A549 (cell line): ENCODE results near the gene TNIK. TPM values are rescaled to one million over a fixed set of nuclear protein-coding genes. Genes with fewer than 3 reads are reported as not detected.
A peak's percentile ranks its signal among the peaks of the same experiment; 100 is the strongest.

Experiments used
- ATAC-seq, 2 experiments: fragments of 200-7000 bp in 1 of 2; fragments of >200 bp in 1 of 2; cut with Nextera tagmentation in 1 of 2; cut with Tn5 transposase in 1 of 2; 3 replicates each; pipeline versions ENCODE4 v1.8.0 to v1.9.1; 2018 to 2020; ENCODE audit warnings: mild to moderate bottlenecking in 1 of 2, moderate library complexity in 1 of 2
- CTCF ChIA-PET: fragments of 300-600 bp; sonication (Branson Sonifier 250); formaldehyde crosslinking; extraction: SDS; loops from one replicate; lab custom pipeline; 2021; ENCODE audit warnings: antibody characterized with exemption, inconsistent platforms; lab: Yijun Ruan, JAX
- POLR2A ChIA-PET: fragments of 350-600 bp; formaldehyde crosslinking; extraction: SDS; loops from one replicate; lab custom pipeline; 2021; ENCODE audit warnings: antibody characterized with exemption, inconsistent platforms; lab: Yijun Ruan, JAX
- DNase-seq, 2 experiments: peaks; one replicate each; pipeline versions ENCODE4 v3.0.0 to v3.0.0-alpha.2; 2011 to 2016; ENCODE audit warnings: low read depth in 1 of 2, low spot score in 1 of 2
- FAIRE-seq: peaks from 2 replicates; lab custom pipeline; 2011; peaks lifted over from hg19 to GRCh38; lab: Jason Lieb, UNC
- H3K27ac ChIP-seq, 2 experiments: fragments of >200 bp; sonication (Bioruptor Twin); formaldehyde crosslinking; 3 replicates each; pipeline ENCODE4 v1.5.1; 2016 to 2017
- H3K4me1 ChIP-seq: fragments of >200 bp; sonication (Bioruptor Twin); formaldehyde crosslinking; 3 replicates; pipeline ENCODE4 v1.6.1; 2016
- H3K4me2 ChIP-seq: fragments of >200 bp; sonication (Bioruptor Twin); formaldehyde crosslinking; 3 replicates; pipeline ENCODE4 v1.6.1; 2016
- H3K4me3 ChIP-seq: fragments of >200 bp; sonication (Bioruptor Twin); formaldehyde crosslinking; 3 replicates; pipeline ENCODE4 v1.5.1; 2016
- H3K9me3 ChIP-seq: fragments of >200 bp; sonication (Bioruptor Twin); formaldehyde crosslinking; 3 replicates; pipeline ENCODE4 v1.6.1; 2016
- BHLHE40 ChIP-seq: IDR thresholded peaks from 2 replicates; pipeline ENCODE4 v1.6.1; 2012; ENCODE audit warnings: low read depth, low read length, inconsistent platforms
- CHD4 ChIP-seq: fragments of 200-600 bp; sonication (generic); IDR thresholded peaks from 2 replicates; pipeline ENCODE4 v1.6.1; 2016; ENCODE audit warnings: antibody characterized with exemption, mild to moderate bottlenecking, borderline replicate concordance
- EHF ChIP-seq: fragments of 250-450 bp; sonication (Bioruptor Pico); IDR thresholded peaks from 2 replicates; pipeline ENCODE4 v1.5.0; 2020; ENCODE audit warnings: mild to moderate bottlenecking
- EHMT2 ChIP-seq: fragments of 200-600 bp; sonication (generic); IDR thresholded peaks from 2 replicates; pipeline ENCODE4 v1.6.1; 2016; ENCODE audit warnings: antibody characterized with exemption, low read depth, mild to moderate bottlenecking, moderate library complexity
- FOXS1 ChIP-seq: fragments of 250-450 bp; sonication (Bioruptor Pico); IDR thresholded peaks from 2 replicates; pipeline ENCODE4 v1.5.0; 2020; ENCODE audit warnings: mild to moderate bottlenecking, moderate library complexity
- HDAC2 ChIP-seq: fragments of 200-600 bp; sonication (generic); IDR thresholded peaks from 2 replicates; pipeline ENCODE4 v1.6.1; 2016
- HES2 ChIP-seq: fragments of >200 bp; sonication (Bioruptor Twin); formaldehyde crosslinking; IDR thresholded peaks from 2 replicates; pipeline ENCODE4 v1.6.1; 2016
- HEYL ChIP-seq: fragments of 250-450 bp; sonication (Bioruptor Pico); IDR thresholded peaks from 2 replicates; pipeline ENCODE4 v1.8.0; 2021; ENCODE audit warnings: mild to moderate bottlenecking, moderate library complexity
- JUN ChIP-seq, 2 experiments: fragments of >200 bp; sonication (Bioruptor Twin); formaldehyde crosslinking; IDR thresholded peaks; 2 replicates in 1 of 2; 3 replicates in 1 of 2; pipeline ENCODE4 v1.6.1; 2016 to 2017
- KDM5A ChIP-seq: fragments of 200-600 bp; sonication (generic); IDR thresholded peaks from 2 replicates; pipeline ENCODE4 v1.6.1; 2016; ENCODE audit warnings: antibody characterized with exemption, mild to moderate bottlenecking
- MAFK ChIP-seq: fragments of 450-650 bp; IDR thresholded peaks from 2 replicates; pipeline ENCODE4 v1.6.1; 2014; ENCODE audit not compliant: partially characterized antibody
- NFE2L2 ChIP-seq: fragments of 150-350 bp; conservative IDR thresholded peaks from 2 replicates; pipeline ENCODE4 v1.6.1; 2014; ENCODE audit warnings: low read length
- RCOR1 ChIP-seq: fragments of 150-350 bp; IDR thresholded peaks from 2 replicates; pipeline ENCODE4 v1.6.1; 2014; ENCODE audit warnings: antibody characterized with exemption, low read length, low read depth
- RFX5 ChIP-seq: fragments of 450-650 bp; IDR thresholded peaks from 2 replicates; pipeline ENCODE4 v1.7.1; 2014; ENCODE audit warnings: antibody characterized with exemption, mild to moderate bottlenecking, moderate library complexity
- SMC3 ChIP-seq: fragments of >200 bp; sonication (Bioruptor Twin); formaldehyde crosslinking; IDR thresholded peaks from 3 replicates; pipeline ENCODE4 v1.6.1; 2018; ENCODE audit warnings: inconsistent platforms
- SREBF2 ChIP-seq: fragments of 450-650 bp; IDR thresholded peaks from 2 replicates; pipeline ENCODE4 v1.6.1; 2014; ENCODE audit warnings: mild to moderate bottlenecking, moderate library complexity
- TFCP2L1 ChIP-seq: fragments of 250-450 bp; sonication (Bioruptor Pico); IDR thresholded peaks from 2 replicates; pipeline ENCODE4 v1.5.0; 2021; ENCODE audit warnings: mild to moderate bottlenecking
- ZC3H11A ChIP-seq: fragments of 450-650 bp; IDR thresholded peaks from 2 replicates; pipeline ENCODE4 v1.6.1; 2014; ENCODE audit warnings: antibody characterized with exemption, mild to moderate bottlenecking
- ZFP36 ChIP-seq: fragments of 450-650 bp; IDR thresholded peaks from 2 replicates; pipeline ENCODE4 v1.6.1; 2014; ENCODE audit warnings: borderline replicate concordance; ENCODE audit not compliant: partially characterized antibody
- ZNF302 ChIP-seq: fragments of 250-450 bp; sonication (Bioruptor Pico); IDR thresholded peaks from 2 replicates; pipeline ENCODE4 v1.9.0; 2021; ENCODE audit warnings: inconsistent platforms, mild to moderate bottlenecking, moderate library complexity
- WGBS: methylation state at CpG from one replicate; pipeline ENCODE4 v1.1.6; 2017; ENCODE audit errors: missing lambda C conversion rate; 5-methylcytosine and 5-hydroxymethylcytosine counted together
- polyA plus RNA-seq, 4 experiments: library from polyadenylated mRNA; depleted of rRNA in 3 of 4; stranded (reverse); fragments of >200 nt; fragmentation: RNase III in 1 of 4; extraction: RNeasy Plus Mini Kit Qiagen cat#74134 plus additional on column Dnase treatment in 1 of 4; gene quantifications; 2 replicates in 3 of 4; 3 replicates in 1 of 4; pipeline ENCODE4 v1.2.3, GENCODE V29; 2011 to 2017
- TF ChIP-seq, protein P1 (sequence below): fragments of 200-600 bp; sonication (generic); IDR thresholded peaks from 2 replicates; pipeline ENCODE4 v1.6.1; 2016; ENCODE audit warnings: antibody characterized with exemption, mild to moderate bottlenecking, moderate library complexity
- TF ChIP-seq, protein P2 (sequence below): fragments of 150-350 bp; IDR thresholded peaks from 2 replicates; pipeline ENCODE4 v1.6.1; 2014; ENCODE audit warnings: low read depth, mild to moderate bottlenecking, low read length

Gene TNIK
- polyA plus RNA-seq, 2 of the 4 experiments (the other 2 are of a cell fraction) = 1.6 to 1.8 TPM

- POLR2A ChIA-PET = interaction anchor here (0.8 kb wide), 1 partner anchor 14 kb away, joined by 3 read pairs; no protein-coding TSS in a partner anchor
- peaks cover 20% of the 10 kb centered on the region for H3K4me1 ChIP-seq
- no peak for FAIRE-seq
- no peak overlapping the region for H3K4me3 ChIP-seq
- H3K4me2 ChIP-seq = no peak overlapping the region
- no peak for DNase-seq
- no peak for ATAC-seq
- no peaks in the 10 kb centered on the region for H3K9me3 ChIP-seq
- CTCF ChIA-PET = interaction anchor here (0.6 kb wide), 1 partner anchor 105 kb away, joined by 3 read pairs; no protein-coding TSS in a partner anchor
- WGBS = 70% methylated on average over 6 of the region's 6 CpGs
- TF ChIP-seq SMC3 (no peak), FOXS1 (CRISPR knock-in tag) (no peak), EHMT2 (no peak), HEYL (CRISPR knock-in tag) (no peak), RCOR1 (no peak)
- TF ChIP-seq, protein P1, sequence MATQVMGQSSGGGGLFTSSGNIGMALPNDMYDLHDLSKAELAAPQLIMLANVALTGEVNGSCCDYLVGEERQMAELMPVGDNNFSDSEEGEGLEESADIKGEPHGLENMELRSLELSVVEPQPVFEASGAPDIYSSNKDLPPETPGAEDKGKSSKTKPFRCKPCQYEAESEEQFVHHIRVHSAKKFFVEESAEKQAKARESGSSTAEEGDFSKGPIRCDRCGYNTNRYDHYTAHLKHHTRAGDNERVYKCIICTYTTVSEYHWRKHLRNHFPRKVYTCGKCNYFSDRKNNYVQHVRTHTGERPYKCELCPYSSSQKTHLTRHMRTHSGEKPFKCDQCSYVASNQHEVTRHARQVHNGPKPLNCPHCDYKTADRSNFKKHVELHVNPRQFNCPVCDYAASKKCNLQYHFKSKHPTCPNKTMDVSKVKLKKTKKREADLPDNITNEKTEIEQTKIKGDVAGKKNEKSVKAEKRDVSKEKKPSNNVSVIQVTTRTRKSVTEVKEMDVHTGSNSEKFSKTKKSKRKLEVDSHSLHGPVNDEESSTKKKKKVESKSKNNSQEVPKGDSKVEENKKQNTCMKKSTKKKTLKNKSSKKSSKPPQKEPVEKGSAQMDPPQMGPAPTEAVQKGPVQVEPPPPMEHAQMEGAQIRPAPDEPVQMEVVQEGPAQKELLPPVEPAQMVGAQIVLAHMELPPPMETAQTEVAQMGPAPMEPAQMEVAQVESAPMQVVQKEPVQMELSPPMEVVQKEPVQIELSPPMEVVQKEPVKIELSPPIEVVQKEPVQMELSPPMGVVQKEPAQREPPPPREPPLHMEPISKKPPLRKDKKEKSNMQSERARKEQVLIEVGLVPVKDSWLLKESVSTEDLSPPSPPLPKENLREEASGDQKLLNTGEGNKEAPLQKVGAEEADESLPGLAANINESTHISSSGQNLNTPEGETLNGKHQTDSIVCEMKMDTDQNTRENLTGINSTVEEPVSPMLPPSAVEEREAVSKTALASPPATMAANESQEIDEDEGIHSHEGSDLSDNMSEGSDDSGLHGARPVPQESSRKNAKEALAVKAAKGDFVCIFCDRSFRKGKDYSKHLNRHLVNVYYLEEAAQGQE = no peak
- TF ChIP-seq, all 56 proteins: peak for 0
- H3K27ac ChIP-seq = peak overlapping the region; percentile 40 to 67; a peak in 4 of 6 replicates
Measured at GRCh38 chr3:171283183-171283847, 176.9 kb downstream of the TNIK start.

DNA sequence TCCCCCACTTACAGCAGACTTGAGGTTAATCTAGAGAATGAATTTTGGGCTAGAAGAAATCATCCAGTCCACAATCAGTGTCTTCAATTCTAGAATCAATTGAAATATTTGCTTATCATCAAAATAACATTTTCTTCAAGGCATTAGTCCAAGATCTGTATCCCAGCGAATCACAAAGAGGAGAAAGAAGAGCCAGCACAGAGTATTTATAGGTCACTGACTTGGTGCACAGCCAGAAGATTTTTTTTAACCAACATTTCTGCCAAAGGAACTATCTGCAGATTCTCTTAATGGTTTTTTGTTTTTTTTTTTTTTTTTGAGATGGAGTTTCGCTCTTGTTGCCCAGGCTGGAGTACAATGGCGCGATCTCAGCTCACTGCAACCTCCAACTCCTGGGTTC lies 178.2 kb downstream of the TNIK start:
- Histone ChIP-seq H3K4me1 (peaks cover 20% of the 10 kb centered on the region), H3K4me2 (no peak overlapping the region), H3K4me3 (no peak overlapping the region), H3K27ac (no peak overlapping the region), H3K9me3 (no peaks in the 10 kb centered on the region)
- WGBS = 88% methylated on average over 4 of the region's 4 CpGs
- CTCF ChIA-PET = no interaction called here
- POLR2A ChIA-PET = interaction anchor here (0.7 kb wide), 1 partner anchor 372 kb away, joined by 7 read pairs; no protein-coding TSS in a partner anchor
- no peak for ATAC-seq
- DNase-seq = no peak
- FAIRE-seq = no peak
- no peak for TF ChIP-seq TFCP2L1 (CRISPR knock-in tag)
- no peak for TF ChIP-seq ZNF302 (CRISPR knock-in tag)
- TF ChIP-seq RFX5 = no peak
- TF ChIP-seq EHF (CRISPR knock-in tag) = no peak
- TF ChIP-seq HES2 = no peak
- no peak for TF ChIP-seq BHLHE40
- TF ChIP-seq CHD4 = no peak
- no peak for TF ChIP-seq JUN (IDR thresholded peaks at IDR 0.05)
- no peak for TF ChIP-seq SREBF2
- no peak for TF ChIP-seq NFE2L2
- TF ChIP-seq HDAC2 = no peak
- no peak for TF ChIP-seq MAFK
- no peak for TF ChIP-seq ZC3H11A
- TF ChIP-seq, protein P2, sequence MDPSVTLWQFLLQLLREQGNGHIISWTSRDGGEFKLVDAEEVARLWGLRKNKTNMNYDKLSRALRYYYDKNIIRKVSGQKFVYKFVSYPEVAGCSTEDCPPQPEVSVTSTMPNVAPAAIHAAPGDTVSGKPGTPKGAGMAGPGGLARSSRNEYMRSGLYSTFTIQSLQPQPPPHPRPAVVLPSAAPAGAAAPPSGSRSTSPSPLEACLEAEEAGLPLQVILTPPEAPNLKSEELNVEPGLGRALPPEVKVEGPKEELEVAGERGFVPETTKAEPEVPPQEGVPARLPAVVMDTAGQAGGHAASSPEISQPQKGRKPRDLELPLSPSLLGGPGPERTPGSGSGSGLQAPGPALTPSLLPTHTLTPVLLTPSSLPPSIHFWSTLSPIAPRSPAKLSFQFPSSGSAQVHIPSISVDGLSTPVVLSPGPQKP = no peak
- no peak for TF ChIP-seq ZFP36
- no peak for TF ChIP-seq KDM5A
